HG03469 (cell line): ENCODE measurements around the gene RASGRF1.
"Not testable (repeated sequence)": the region's sequence is repeated elsewhere in the genome, so short reads cannot be mapped to it uniquely, and the experiment has no call there.

ENCODE experiments used
- ATAC-seq: cut with Tn5 transposase; IDR thresholded peaks from one replicate; pipeline ENCODE4 v1.9.1; 2021; ENCODE audit warnings: mild to moderate bottlenecking, moderate library complexity, moderate number of reproducible peaks; ENCODE audit not compliant: unreplicated experiment

RASGRF1 gene, protein sequence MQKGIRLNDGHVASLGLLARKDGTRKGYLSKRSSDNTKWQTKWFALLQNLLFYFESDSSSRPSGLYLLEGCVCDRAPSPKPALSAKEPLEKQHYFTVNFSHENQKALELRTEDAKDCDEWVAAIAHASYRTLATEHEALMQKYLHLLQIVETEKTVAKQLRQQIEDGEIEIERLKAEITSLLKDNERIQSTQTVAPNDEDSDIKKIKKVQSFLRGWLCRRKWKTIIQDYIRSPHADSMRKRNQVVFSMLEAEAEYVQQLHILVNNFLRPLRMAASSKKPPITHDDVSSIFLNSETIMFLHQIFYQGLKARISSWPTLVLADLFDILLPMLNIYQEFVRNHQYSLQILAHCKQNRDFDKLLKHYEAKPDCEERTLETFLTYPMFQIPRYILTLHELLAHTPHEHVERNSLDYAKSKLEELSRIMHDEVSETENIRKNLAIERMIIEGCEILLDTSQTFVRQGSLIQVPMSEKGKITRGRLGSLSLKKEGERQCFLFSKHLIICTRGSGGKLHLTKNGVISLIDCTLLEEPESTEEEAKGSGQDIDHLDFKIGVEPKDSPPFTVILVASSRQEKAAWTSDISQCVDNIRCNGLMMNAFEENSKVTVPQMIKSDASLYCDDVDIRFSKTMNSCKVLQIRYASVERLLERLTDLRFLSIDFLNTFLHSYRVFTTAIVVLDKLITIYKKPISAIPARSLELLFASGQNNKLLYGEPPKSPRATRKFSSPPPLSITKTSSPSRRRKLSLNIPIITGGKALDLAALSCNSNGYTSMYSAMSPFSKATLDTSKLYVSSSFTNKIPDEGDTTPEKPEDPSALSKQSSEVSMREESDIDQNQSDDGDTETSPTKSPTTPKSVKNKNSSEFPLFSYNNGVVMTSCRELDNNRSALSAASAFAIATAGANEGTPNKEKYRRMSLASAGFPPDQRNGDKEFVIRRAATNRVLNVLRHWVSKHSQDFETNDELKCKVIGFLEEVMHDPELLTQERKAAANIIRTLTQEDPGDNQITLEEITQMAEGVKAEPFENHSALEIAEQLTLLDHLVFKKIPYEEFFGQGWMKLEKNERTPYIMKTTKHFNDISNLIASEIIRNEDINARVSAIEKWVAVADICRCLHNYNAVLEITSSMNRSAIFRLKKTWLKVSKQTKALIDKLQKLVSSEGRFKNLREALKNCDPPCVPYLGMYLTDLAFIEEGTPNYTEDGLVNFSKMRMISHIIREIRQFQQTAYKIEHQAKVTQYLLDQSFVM (N-terminal part only)

DNA sequence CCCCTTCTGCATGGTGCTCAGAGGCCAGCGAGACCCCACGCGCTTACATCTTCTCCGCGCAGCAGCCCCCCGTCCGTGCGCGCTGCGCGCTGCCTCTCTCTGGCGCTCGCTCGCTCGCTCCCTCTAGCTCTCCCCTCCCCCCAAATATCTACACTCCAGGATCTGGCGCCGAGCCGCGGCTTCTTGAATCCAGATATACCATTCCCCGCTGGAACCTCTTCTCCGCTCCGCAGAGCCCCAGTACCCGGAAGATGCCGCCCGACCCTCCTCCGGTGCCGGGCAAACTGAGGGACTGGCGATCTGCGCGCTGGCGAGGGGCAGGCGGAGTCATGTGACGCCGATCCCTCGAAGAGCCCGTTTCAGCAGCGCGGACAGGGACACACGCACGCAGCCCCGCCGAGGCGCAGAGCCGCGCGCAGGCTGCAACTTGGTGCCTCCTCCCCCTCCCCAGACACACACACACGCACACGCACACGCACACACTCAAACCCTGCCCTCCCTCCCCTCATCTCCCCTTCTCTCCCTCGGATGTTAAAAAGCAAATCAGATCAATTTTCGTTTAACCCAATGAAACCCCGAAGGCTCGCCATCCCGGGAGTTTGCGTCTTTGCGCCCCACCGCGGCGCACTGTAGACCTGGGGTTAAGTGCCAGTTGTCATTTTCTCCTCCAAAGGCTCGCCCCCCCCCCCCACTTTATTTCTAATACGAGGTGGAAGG lies at the start of gene RASGRF1:
TSS of gene RASGRF1 (minus strand) at position 294 of the 717 bp plus-strand sequence. CDS start at position 12, 282 bp downstream.
- ATAC-seq, result no peak

GRCh38 chr15:79136434-79137046 lies 46.0 kb upstream of the RASGRF1 start:
- ATAC-seq, result no peak

- ATAC-seq, result no peak
Observed at GRCh38 chr15:79133309-79133708, 42.7 kb upstream of the RASGRF1 start.

GRCh38 chr15:79132770-79133169 lies 42.2 kb upstream of the RASGRF1 start:
- no peak for ATAC-seq

GRCh38 chr15:79132361-79132760 lies 41.8 kb upstream of the RASGRF1 start:
- no peak for ATAC-seq

DNA sequence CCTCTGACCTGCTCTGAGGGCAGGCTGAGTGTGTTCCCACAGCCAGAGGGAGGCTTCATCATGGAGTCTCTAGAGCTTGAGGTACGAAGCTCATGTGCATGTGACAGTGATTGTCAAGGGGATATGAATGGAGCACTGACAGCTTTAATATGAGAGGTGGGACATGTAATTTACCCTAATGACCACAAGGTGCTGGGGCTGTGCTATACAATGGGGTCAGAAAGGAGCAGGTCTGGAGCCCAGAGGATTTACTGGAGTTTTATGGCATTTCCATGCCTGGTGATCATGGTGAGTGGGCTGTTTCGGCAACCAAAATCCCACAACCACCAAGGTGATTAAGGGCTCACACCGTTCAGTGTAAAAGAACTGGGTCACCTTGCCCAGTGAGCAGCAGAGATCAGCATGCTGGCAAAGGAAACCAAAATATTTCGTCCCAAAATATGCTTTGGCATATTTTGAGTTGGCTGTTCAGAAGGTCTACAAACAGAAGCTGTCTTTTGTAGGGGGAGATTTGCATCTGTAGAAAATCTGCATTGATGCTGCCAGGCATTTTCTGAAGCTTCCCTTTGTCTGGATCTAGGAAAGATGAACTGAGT lies 40.1 kb upstream of the RASGRF1 start:
- no peak for ATAC-seq

DNA sequence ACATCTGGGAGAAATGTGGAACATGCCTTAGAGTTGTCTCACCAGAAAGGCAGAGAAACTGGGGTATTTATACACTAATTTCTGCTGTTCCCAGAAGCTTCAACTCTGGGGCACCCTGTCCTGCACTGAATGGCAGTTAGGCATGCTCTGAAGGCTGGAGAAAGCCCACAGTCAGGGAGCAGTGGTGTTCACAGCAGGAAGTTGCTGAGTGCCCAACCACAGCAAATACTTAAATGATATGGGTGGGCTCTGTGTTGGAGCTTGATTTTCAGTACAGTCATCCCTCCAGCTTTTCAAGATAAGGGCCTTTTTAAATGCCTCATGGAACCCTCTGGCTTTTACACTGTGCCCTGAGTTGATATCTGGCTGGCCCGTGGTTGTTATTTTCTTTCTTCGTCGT lies 38.7 kb upstream of the RASGRF1 start:
- no peak for ATAC-seq

GRCh38 chr15:79128556-79128955 lies 38.0 kb upstream of the RASGRF1 start:
- ATAC-seq, result no peak

DNA sequence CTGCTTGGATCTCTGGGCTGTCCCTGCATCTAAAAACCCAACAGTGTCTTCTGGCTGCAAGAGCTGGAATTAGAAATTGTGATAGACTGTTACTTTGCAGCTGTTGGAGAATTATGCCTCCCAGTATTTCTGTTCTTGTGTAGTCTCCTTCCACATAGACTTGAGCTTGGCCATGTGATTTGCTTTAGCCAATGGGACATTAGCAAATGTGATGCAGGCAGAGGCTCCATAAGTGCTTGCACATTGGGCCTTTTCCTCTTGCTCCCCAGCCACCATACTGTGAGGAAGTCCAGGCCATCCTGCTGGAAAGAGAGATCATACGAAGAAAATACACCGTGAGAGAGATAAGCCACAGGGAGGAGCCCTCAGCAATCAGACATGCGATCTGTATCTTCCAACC lies 33.8 kb upstream of the RASGRF1 start:
- ATAC-seq, result no peak

GRCh38 chr15:79122991-79123390 lies 32.4 kb upstream of the RASGRF1 start:
- no peak for ATAC-seq

GRCh38 chr15:79122391-79122790 lies 31.8 kb upstream of the RASGRF1 start:
- no peak for ATAC-seq

GRCh38 chr15:79121571-79121970 lies 31.0 kb upstream of the RASGRF1 start:
- no peak for ATAC-seq

DNA sequence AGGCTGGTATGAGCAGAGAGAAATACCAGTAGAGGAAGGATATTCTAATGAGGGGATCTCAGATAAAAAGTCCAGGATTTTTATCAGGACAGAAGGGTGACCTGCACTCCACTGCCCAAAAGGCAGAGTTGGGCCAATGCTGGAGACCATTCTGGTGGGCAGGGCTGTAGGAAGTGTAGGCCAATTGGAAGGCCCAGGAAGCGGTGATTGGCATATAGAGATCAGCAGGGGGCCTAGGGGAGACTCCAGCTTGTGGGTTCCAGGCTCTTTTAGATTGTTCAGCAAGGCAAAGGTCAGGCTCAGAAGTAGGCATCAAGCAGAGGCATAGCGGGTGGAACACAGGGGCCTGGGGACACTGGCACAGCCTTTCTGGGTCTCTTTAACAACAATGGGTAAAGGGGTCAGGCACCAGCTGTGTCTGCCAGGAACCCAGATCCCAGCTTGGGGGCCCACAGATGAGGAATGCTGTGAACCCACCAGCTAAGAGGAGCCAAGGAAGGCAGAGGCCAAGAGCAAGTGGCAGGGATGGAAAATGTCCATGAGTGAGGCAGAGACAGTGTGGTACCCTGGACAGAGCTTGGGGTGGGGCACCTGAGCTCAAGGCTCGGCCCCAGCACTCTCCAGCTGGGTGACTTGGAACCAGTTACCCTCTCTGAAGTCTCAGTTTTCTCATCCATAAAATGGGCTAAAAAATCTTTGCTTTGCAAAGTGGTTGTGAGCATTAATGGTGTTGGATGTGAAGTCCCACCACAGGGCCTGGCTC lies 27.0 kb upstream of the RASGRF1 start:
- ATAC-seq, result no peak

- ATAC-seq, result no peak
Observed at GRCh38 chr15:79116771-79117170, 26.2 kb upstream of the RASGRF1 start.

DNA sequence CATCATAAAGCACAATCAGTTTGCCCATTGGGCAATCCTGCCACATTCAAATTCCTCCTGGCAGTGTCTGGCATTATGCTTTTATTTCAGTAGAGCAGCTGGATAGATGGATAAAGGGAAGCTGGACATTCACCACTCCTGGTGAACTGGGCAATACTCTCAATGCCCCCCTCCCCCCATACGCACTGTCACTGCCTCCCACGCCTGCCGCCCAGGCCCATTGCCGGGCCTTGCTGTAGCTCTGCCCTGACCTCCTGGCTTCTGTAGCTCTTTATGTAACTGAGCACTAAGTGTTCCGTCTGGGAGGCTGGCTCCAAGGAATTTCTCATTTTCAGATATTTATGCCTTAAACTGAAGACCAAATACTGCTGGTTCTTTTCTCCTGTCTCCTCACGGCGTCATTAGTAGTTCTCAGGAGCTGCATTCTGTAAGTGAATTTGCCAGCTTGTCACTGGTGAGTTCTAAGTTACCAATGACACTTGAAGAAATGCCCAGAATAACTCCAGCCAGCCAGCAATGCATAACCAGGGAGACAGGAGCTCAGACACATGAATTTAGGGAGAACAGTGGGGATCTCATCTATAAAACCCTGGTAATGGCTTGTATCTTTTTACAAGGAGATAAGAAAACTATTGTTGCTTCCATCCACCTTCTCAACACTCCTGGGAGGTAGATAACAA lies 25.5 kb upstream of the RASGRF1 start:
- no peak for ATAC-seq

- ATAC-seq, result no peak
Observed at GRCh38 chr15:79113831-79114230, 23.3 kb upstream of the RASGRF1 start.

GRCh38 chr15:79111404-79111803 lies 20.8 kb upstream of the RASGRF1 start:
- not testable (repeated sequence) for ATAC-seq

DNA sequence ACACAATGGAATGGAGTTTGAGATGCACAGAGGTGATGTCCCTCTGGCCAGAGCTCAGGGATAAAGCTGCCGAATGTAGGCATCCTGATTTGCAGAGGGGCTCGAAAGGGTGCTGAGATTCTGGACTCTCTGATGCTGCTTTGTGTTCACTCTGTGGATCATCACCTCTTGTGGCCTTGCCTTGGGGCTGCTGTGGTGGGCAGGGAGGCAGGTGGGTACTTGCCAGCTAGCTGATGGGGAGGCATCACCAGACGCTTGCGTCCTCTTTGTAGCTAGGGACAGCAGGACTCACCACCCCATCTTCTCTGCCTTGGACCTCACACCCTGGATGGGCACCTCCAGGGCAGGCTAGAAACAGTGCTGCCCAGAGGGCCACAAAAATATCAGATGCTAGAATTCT lies 14.6 kb upstream of the RASGRF1 start:
- no peak for ATAC-seq
